GM12878 (cell line): ENCODE measurements around the gene SRPX2.

ENCODE experiments used
- RCOR1 ChIP-seq: conservative IDR thresholded peaks from 2 replicates; pipeline ENCODE4 v1.6.1; 2012; ENCODE audit warnings: low read depth, low read length, improper control_type of control experiment
- SKIL ChIP-seq: fragments of 450-650 bp; IDR thresholded peaks from 2 replicates; pipeline ENCODE4 v1.6.1; 2017; ENCODE audit warnings: mild to moderate bottlenecking, low read depth, inconsistent platforms; ENCODE audit not compliant: poor library complexity, severe bottlenecking
- ZZZ3 ChIP-seq: IDR thresholded peaks from 2 replicates; pipeline ENCODE4 v1.6.1; 2011; ENCODE audit warnings: low read depth; ENCODE audit not compliant: control insufficient read depth, insufficient read length

DNA sequence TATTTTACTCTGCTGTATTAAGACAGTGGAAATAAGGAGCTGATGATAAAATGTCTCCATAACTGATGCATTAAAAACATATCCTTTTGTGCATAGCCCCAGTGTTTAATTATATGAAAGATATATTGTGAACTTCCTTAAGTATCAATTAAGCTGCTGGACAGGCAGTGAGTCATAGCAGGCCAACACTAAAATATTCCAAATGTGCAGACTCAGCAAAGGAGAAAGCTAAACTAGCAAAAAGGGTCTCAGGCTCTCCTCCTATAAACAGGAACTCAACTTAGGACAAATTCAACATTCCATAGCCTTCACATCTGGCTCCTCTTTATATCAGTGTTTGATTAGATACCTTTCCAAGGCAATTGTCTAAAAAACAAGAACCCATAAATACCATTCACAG is 43.7 kb upstream of the SRPX2 start:
- TF ChIP-seq ZZZ3 (no peak), RCOR1 (no peak), SKIL (no peak)
